Liver (tissue), 3 donors: Measurements from ENCODE around the gene TCF7L1.

Source experiments
- CTCF ChIP-seq: fragments of 150-350 bp; IDR thresholded peaks from 2 replicates; pipeline ENCODE4 v1.5.1; 2017; ENCODE audit warnings: improper control_type of control experiment, low read depth, low read length; ENCODE audit not compliant: missing input control
- TAF1 ChIP-seq: conservative IDR thresholded peaks from 2 replicates; pipeline ENCODE4 v1.6.1; 2016; ENCODE audit warnings: antibody characterized with exemption, mild to moderate bottlenecking
- YY1 ChIP-seq: IDR thresholded peaks from 2 replicates; pipeline ENCODE4 v1.6.1; 2016; ENCODE audit warnings: antibody characterized with exemption, mild to moderate bottlenecking
- donor health status: healthy.
- donor health status: healthy.

GRCh38 chr2:85308201-85308600 is 175.0 kb downstream of the TCF7L1 start:
- TF ChIP-seq TAF1: no peak
- TF ChIP-seq YY1: no peak
- TF ChIP-seq CTCF: no peak
